ENCODE measurements around the gene YTHDC1. TPM values are rescaled to one million over a fixed set of nuclear protein-coding genes. Genes with fewer than 3 reads are reported as not detected.

YTHDC1 gene
- total RNA-seq, 4 donors from 2014 or later, result 47.2 to 146 (median 64.0) TPM

GRCh38 chr4:68388347-68388865 is 38.5 kb upstream of the YTHDC1 start:
- Histone ChIP-seq H3K9me3 (no peaks in the 10 kb centered on the region), H3K27me3 (peaks cover 2% of the 10 kb centered on the region), H3K27ac (no peak overlapping the region), H3K36me3 (no peaks in the 10 kb centered on the region), H3K4me3 (no peak overlapping the region), H3K4me1 (no peaks in the 10 kb centered on the region)
- 82% methylated on average over 4 of the region's 4 CpGs for WGBS
- DNase-seq (ENCODE audit: low spot score in 2 of 2), result no peak
- TF ChIP-seq POLR2A (IDR thresholded peaks at IDR 0.05) (no peak), POLR2AphosphoS5 (IDR thresholded peaks at IDR 0.05) (no peak)

DNA sequence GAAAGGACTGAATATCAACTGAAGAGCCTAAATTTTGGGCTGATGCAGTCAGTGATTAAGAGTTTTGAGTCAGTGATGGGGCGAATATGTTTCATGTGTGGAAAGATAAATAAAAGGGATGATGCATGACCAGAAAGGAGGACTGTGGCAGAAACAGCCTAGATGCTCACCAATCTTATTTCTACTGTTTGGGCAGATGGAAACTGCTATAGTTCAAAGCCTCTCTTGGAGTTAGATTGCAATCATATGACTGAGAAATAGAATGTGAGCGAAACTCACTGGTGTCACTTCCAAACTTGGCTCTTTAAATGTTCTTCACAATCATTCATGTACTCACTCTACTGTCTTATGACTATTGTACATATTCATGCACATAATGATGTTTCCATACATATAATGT is 35.4 kb upstream of the YTHDC1 start:
- H3K4me3 ChIP-seq, result no peak overlapping the region
- H3K27ac ChIP-seq, result no peak overlapping the region
- H3K9me3 ChIP-seq, result no peaks in the 10 kb centered on the region
- H3K27me3 ChIP-seq, result peaks cover 8% of the 10 kb centered on the region
- H3K36me3 ChIP-seq, result no peaks in the 10 kb centered on the region
- DNase-seq (ENCODE audit: low spot score in 2 of 2), result no peak
- 93% methylated on average over 2 of the region's 2 CpGs for WGBS
- TF ChIP-seq, protein P1, sequence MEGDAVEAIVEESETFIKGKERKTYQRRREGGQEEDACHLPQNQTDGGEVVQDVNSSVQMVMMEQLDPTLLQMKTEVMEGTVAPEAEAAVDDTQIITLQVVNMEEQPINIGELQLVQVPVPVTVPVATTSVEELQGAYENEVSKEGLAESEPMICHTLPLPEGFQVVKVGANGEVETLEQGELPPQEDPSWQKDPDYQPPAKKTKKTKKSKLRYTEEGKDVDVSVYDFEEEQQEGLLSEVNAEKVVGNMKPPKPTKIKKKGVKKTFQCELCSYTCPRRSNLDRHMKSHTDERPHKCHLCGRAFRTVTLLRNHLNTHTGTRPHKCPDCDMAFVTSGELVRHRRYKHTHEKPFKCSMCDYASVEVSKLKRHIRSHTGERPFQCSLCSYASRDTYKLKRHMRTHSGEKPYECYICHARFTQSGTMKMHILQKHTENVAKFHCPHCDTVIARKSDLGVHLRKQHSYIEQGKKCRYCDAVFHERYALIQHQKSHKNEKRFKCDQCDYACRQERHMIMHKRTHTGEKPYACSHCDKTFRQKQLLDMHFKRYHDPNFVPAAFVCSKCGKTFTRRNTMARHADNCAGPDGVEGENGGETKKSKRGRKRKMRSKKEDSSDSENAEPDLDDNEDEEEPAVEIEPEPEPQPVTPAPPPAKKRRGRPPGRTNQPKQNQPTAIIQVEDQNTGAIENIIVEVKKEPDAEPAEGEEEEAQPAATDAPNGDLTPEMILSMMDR (IDR thresholded peaks at IDR 0.05), result no peak
- no peak for TF ChIP-seq POLR2A (IDR thresholded peaks at IDR 0.05)
- TF ChIP-seq POLR2AphosphoS5 (IDR thresholded peaks at IDR 0.05), result no peak
- no peak for TF ChIP-seq EP300 (IDR thresholded peaks at IDR 0.05)
- H3K4me1 ChIP-seq, result no peaks in the 10 kb centered on the region

GRCh38 chr4:68383115-68383514 is 33.2 kb upstream of the YTHDC1 start:
- TF ChIP-seq EP300 (IDR thresholded peaks at IDR 0.05) (no peak), POLR2A (IDR thresholded peaks at IDR 0.05) (no peak), POLR2AphosphoS5 (IDR thresholded peaks at IDR 0.05) (no peak)
- TF ChIP-seq, protein P1 (IDR thresholded peaks at IDR 0.05), result no peak
- Histone ChIP-seq H3K27me3 (peaks cover 10% of the 10 kb centered on the region), H3K4me3 (no peak overlapping the region), H3K27ac (no peak overlapping the region), H3K9me3 (no peaks in the 10 kb centered on the region), H3K4me1 (no peaks in the 10 kb centered on the region), H3K36me3 (no peaks in the 10 kb centered on the region)
- DNase-seq (ENCODE audit: low spot score in 2 of 2), result no peak
- WGBS, result 62% methylated on average over 3 of the region's 3 CpGs

DNA sequence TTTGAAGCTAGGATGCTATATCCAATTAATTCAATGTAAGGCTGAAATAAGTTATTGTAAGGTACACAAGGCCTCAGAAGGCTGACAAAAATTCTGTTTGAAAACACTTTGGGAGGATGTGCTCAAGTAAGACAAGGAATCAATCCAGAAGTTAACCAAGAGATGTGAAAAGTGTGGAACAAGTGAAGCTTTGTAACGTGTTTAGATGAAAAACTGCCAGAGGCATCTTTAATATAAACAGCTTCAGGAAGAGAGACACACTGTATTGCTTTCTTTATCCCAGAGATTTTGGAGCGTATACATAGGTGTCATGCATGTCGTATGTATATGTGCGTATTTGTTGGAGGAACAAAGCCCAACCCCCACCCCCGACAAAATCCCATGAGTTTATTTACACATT is 28.3 kb upstream of the YTHDC1 start:
- peaks cover 9% of the 10 kb centered on the region for H3K4me1 ChIP-seq
- no peak for TF ChIP-seq EP300 (IDR thresholded peaks at IDR 0.05)
- DNase-seq (ENCODE audit: low spot score in 2 of 2), result no peak
- H3K36me3 ChIP-seq, result no peaks in the 10 kb centered on the region
- H3K4me3 ChIP-seq, result no peak overlapping the region
- peaks cover 6% of the 10 kb centered on the region for H3K27me3 ChIP-seq
- 83% methylated on average over 5 of the region's 5 CpGs for WGBS
- H3K27ac ChIP-seq, result no peak overlapping the region
- no peaks in the 10 kb centered on the region for H3K9me3 ChIP-seq

- no peaks in the 10 kb centered on the region for H3K36me3 ChIP-seq
- H3K27ac ChIP-seq, result no peak overlapping the region
- no peak for DNase-seq (ENCODE audit: low spot score in 2 of 2)
- TF ChIP-seq EP300 (IDR thresholded peaks at IDR 0.05) (no peak), POLR2AphosphoS5 (IDR thresholded peaks at IDR 0.05) (no peak)
- TF ChIP-seq, protein P1 (IDR thresholded peaks at IDR 0.05), result peak; percentile 62 to 78
- H3K4me1 ChIP-seq, result peaks cover 14% of the 10 kb centered on the region
- H3K27me3 ChIP-seq, result peaks cover 3% of the 10 kb centered on the region
- H3K4me3 ChIP-seq, result no peak overlapping the region
- WGBS, result 14% methylated on average over 19 of the region's 19 CpGs
- H3K9me3 ChIP-seq, result no peaks in the 10 kb centered on the region
Measured at GRCh38 chr4:68375667-68376559, 26.0 kb upstream of the YTHDC1 start.

GRCh38 chr4:68373513-68373912 is 23.6 kb upstream of the YTHDC1 start:
- no peaks in the 10 kb centered on the region for H3K36me3 ChIP-seq
- no peak overlapping the region for H3K27ac ChIP-seq
- H3K9me3 ChIP-seq, result no peaks in the 10 kb centered on the region
- peak overlapping the region; percentile 33 for H3K4me3 ChIP-seq
- DNase-seq (ENCODE audit: low spot score in 2 of 2), result peak; percentile 82 to 86
- H3K27me3 ChIP-seq, result no peaks in the 10 kb centered on the region
- WGBS, result 6% methylated on average over 16 of the region's 16 CpGs
- H3K4me1 ChIP-seq, result peaks cover 18% of the 10 kb centered on the region
- TF ChIP-seq POLR2A (IDR thresholded peaks at IDR 0.05) (no peak), EP300 (IDR thresholded peaks at IDR 0.05) (no peak), POLR2AphosphoS5 (IDR thresholded peaks at IDR 0.05) (no peak)
- TF ChIP-seq, protein P1 (IDR thresholded peaks at IDR 0.05), result no peak
